Immature natural killer cell (primary cell): ENCODE data around the gene SIRPG. TPM values are rescaled to one million over a fixed set of nuclear protein-coding genes. Genes with fewer than 3 reads are reported as not detected.

Experiments
- DNase-seq, 3 donors: peaks; one replicate each; pipeline ENCODE4 v3.0.0; 2022; ENCODE audit warnings: mixed read lengths in 1 of 3
- H3K27ac Mint-ChIP-seq, 6 donors: one replicate each; pipeline ENCODE4 v1.8.0; 2020; ENCODE audit warnings: mixed read lengths in 6 of 6, mild to moderate bottlenecking in 5 of 6, inconsistent platforms in 4 of 6, moderate library complexity in 3 of 6
- H3K27me3 Mint-ChIP-seq, 3 donors: one replicate each; pipeline ENCODE4 v1.8.0; 2020 to 2021; ENCODE audit warnings: low read depth in 3 of 3, mild to moderate bottlenecking in 3 of 3, mixed read lengths in 3 of 3, moderate library complexity in 3 of 3, inconsistent platforms in 1 of 3
- H3K36me3 Mint-ChIP-seq, 3 donors: one replicate each; pipeline ENCODE4 v1.8.0; 2020; ENCODE audit warnings: mixed read lengths in 3 of 3, inconsistent platforms in 2 of 3, mild to moderate bottlenecking in 2 of 3
- H3K4me1 Mint-ChIP-seq, 2 donors: one replicate each; pipeline ENCODE4 v1.8.0; 2020; ENCODE audit warnings: inconsistent platforms in 2 of 2, mild to moderate bottlenecking in 2 of 2, mixed read lengths in 2 of 2, moderate library complexity in 1 of 2
- H3K4me3 Mint-ChIP-seq, 5 donors: one replicate each; pipeline ENCODE4 v1.8.0; 2020; ENCODE audit warnings: mild to moderate bottlenecking in 5 of 5, mixed read lengths in 5 of 5, inconsistent platforms in 3 of 5, moderate library complexity in 3 of 5
- H3K9me3 Mint-ChIP-seq, 6 donors: one replicate each; pipeline ENCODE4 v1.8.0; 2020; ENCODE audit warnings: mild to moderate bottlenecking in 6 of 6, mixed read lengths in 6 of 6, inconsistent platforms in 4 of 6, moderate library complexity in 3 of 6
- polyA plus RNA-seq, 3 donors: library from polyadenylated mRNA; unstranded; fragments of 300-500 nt; fragmentation: Illumina TruSeq; gene quantifications; one replicate each; pipeline ENCODE4 v1.2.3, GENCODE V29; 2021

Gene SIRPG
- polyA plus RNA-seq, 3 donors from 2014 or later = 5.5 to 14.7 (median 6.3) TPM

- Mint-ChIP-seq H3K4me3 (no peak overlapping the region), H3K4me1 (no peaks in the 10 kb centered on the region), H3K27me3 (peaks cover 0 to under 1% (median 0%) of the 10 kb centered on the region in 3 donors), H3K36me3 (no peaks in the 10 kb centered on the region), H3K27ac (no peak overlapping the region), H3K9me3 (no peaks in the 10 kb centered on the region)
- no peak for DNase-seq
Measured at GRCh38 chr20:1587781-1588532, 69.6 kb downstream of the SIRPG start.

- Mint-ChIP-seq H3K4me1 (no peaks in the 10 kb centered on the region), H3K27ac (no peak overlapping the region), H3K27me3 (peaks cover 0 to 9% (median 5%) of the 10 kb centered on the region in 3 donors), H3K9me3 (peaks cover 0 to 2% (median 0%) of the 10 kb centered on the region in 6 donors), H3K4me3 (no peak overlapping the region), H3K36me3 (no peaks in the 10 kb centered on the region)
- no peak for DNase-seq
Measured at GRCh38 chr20:1579488-1579887, 78.1 kb downstream of the SIRPG start.

Other genes with a start within 250 kb of the SIRPG start
- 10 to 100 TPM; 75.1 to 97.5 (median 78.2) TPM for gene NSFL1C, start 190.9 kb downstream of the SIRPG start, polyA plus RNA-seq
- gene SIRPB2, start 166.4 kb downstream of the SIRPG start, polyA plus RNA-seq = under 1 TPM; 0.60 to 0.95 (median 0.63) TPM
- gene SIRPD, start 100.1 kb downstream of the SIRPG start, polyA plus RNA-seq = under 1 TPM in 1 of 3 donors, not detected in 2; 0.35 TPM
- 1 to 10 TPM in 2 of 3 donors, under 1 TPM in 1; 0.50 to 1.8 (median 1.7) TPM for gene SIRPB1, start 37.8 kb downstream of the SIRPG start, polyA plus RNA-seq
- under 1 TPM in 2 of 3 donors, not detected in 1; 0.29 to 0.39 TPM for gene SIRPA, start 237.6 kb upstream of the SIRPG start, polyA plus RNA-seq